H4 (cell line): ENCODE results near the gene MYO1E. TPM values are rescaled to one million over a fixed set of nuclear protein-coding genes. Genes with fewer than 3 reads are reported as not detected.
"Not testable (repeated sequence)": the region's sequence is repeated elsewhere in the genome, so short reads cannot be mapped to it uniquely, and the experiment has no call there.

Experiments
- DNase-seq: peaks from one replicate; pipeline ENCODE4 v3.0.0-alpha.2; 2015; ENCODE audit warnings: low spot score
- total RNA-seq: library from RNA; depleted of rRNA; stranded (reverse); fragments of >200 nt; shearing (Covaris generic); gene quantifications from 2 replicates; pipeline ENCODE4 v1.2.3, GENCODE V29; 2014

Gene MYO1E
- total RNA-seq, 1 experiment from 2014 or later = 9.2 TPM

DNA sequence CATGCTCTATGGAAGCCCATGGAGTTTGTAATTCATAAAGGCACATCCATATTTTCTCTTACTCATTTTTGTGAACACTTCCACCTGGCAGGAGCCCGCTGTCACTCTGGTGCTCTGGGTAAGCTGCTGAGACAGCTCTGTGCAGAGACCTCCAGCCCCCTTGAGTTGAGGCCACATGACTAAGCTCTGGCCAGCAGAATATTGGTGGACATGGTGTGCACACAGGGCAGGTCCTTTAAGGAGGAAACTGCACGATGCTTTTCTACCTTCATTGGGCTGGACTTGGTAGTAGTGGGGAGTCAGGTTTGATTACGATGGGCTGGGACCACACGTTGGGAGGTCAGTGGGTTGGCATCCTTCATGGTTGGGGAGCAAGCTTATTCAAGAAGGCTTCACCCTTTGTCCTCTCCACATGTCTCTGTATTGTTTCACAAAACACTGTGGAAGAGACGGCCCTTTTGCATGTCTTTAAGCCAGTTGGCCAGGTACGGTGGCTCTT lies 238.7 kb downstream of the MYO1E start:
- DNase-seq = no peak

- DNase-seq = no peak
Measured at GRCh38 chr15:59131969-59132562, 240.6 kb downstream of the MYO1E start.

GRCh38 chr15:59131456-59131855 lies 241.2 kb downstream of the MYO1E start:
- no peak for DNase-seq

- DNase-seq = not testable (repeated sequence)
Measured at GRCh38 chr15:59127255-59127654, 245.4 kb downstream of the MYO1E start.

DNA sequence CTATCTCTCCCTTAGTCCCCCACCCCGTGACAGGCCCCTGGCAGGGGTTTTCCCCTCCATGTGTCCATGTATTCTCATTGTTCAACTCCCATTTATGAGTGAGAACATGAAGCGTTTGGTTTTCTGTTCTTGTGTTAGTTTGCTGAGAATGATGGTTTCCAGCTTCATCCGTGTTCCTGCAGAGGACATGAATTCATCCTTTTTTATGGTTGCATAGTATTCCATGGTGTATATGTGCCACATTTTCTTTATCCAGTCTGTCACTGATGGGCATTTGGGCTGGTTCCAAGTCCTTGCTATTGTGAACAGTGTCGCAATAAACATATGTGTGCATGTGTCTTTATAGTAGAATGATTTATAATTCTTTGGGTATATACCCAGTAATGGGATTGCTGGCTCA lies 247.0 kb downstream of the MYO1E start:
- DNase-seq = not testable (repeated sequence)

- DNase-seq = no peak
Measured at GRCh38 chr15:59124261-59124660, 248.4 kb downstream of the MYO1E start.

DNA sequence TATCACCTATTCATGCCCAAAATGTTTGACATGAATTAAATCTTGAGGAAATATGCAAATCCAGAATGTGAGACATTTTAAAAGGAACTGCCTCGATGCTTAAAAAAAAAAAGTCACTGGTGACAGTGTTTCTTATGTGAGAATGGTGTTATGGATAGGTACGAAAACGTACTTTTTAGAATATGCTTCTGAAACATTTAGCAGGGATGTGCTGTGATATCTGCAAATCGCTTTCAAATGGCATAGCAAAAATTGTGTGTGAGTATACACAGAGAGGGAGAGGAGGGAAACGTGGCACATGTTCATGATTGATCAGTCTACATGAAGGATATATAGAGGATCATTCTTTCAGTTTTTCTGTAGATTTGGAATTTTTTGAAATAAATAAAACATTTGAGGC lies 251.7 kb downstream of the MYO1E start:
- no peak for DNase-seq

DNA sequence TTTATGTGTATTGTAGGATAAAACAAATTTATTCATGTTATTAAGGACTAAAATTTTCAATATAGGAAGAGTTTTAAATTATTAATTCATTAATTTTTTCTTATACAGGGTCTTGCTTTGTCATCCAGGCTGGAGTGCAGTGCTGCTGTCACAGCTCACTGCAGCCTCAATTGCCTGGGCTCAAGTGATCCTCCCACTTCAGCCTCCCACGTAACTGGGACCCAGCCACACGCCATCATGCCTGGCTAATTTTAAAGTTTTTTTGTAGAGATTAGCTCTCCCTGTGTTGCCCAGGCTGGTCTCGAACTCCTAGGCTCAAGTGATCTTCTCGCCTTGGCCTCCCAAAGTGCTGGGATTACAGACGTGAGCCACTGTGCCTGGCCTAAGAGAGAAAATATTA lies 253.0 kb downstream of the MYO1E start:
- no peak for DNase-seq

DNA sequence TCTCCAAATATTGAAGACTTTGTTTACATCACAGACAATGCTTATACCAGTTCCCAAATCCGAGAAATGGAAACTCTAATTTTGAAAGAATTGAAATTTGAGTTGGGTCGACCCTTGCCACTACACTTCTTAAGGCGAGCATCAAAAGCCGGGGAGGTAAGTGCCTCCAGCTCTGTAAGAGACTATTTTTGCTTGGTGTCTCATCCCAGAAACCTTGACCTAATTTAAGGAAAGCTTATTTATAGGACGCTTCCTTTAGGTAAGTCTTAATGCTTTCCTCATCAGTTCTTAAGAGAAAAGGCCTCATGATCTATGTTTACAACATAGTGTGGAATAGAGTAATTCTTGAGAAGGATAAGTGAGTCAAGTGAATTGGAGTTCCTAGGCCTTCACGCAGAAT lies 255.9 kb downstream of the MYO1E start:
- DNase-seq = no peak

DNA sequence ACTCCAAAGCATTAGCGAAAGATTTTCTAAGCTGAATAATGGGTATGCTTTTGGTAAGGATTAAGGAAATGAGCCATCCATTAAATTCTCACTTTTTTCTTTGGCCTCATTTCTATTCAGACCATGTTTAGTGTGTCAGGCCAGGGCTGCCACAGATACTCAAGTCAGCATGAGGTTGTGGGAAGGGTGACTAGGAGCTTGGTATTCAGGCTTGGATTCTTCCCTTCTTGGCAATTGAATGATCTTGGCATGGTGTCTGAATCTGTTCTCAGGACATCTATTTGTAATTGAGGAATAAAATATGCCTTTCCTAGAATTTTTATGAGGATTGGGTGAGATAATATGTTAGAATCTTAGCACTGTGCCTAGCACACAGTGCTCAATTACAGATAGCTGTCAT lies 256.5 kb downstream of the MYO1E start:
- no peak for DNase-seq

GRCh38 chr15:59115047-59115446 lies 257.6 kb downstream of the MYO1E start:
- DNase-seq = no peak

- no peak for DNase-seq
Measured at GRCh38 chr15:59111251-59111650, 261.4 kb downstream of the MYO1E start.

GRCh38 chr15:59105854-59106253 lies 266.8 kb downstream of the MYO1E start:
- DNase-seq = no peak

DNA sequence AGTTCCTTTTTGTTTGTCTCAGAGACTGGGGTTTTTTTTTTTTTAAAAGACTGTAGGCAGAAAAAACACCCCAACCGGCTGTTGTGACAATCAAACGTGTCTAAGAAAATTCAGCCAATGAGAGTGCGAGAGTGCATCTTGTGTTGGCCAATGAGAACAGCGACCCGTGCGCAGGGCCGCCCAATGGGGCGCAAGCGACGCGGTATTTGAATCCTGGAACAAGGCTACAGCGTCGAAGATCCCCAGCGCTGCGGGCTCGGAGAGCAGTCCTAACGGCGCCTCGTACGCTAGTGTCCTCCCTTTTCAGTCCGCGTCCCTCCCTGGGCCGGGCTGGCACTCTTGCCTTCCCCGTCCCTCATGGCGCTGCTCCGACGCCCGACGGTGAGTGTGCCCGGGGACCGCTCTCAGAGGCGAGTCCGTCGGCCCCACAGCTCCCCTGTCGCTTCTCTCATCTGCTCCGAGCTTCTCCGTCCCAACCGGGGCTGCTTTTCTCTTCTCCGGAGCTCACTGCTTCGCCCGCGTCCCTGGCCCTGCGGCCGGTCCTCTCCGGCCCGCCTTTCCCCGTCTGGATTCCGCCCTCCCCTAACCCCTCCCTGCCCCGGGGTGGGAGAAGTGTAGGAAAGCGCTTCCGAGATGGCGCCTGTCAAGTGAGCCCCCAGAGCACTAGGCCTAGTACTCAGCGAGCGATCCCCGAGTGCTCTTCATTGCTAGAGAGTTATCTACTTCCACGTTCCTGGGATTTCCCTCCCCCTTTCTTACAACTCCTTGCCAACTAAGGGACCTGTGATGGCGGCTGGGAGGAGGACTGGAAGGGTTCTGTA lies 267.5 kb downstream of the MYO1E start, which contains the start of gene CCNB2:
Gene CCNB2, plus strand, starts transcription at position 235 of the 821 bp plus-strand sequence. Its CDS starts 123 bp downstream, at position 358.
- peak; percentile 93 for DNase-seq

DNA sequence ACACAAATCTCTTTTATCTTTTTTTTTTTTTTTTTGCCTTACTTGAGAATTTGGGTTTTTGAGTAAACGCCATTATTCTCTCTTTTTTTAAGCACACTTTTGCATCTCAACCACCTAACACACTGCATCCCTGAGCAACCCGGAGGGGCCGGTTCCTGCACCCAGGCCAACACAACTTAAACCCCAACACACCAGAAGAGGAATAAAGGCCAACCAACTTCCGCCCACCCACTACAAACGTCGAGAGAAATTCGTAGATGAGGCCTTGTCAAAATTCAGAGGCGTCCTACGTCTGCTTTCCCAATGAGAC lies 268.1 kb downstream of the MYO1E start:
- no peak for DNase-seq

GRCh38 chr15:59099162-59099685 lies 273.4 kb downstream of the MYO1E start:
- DNase-seq = no peak

DNA sequence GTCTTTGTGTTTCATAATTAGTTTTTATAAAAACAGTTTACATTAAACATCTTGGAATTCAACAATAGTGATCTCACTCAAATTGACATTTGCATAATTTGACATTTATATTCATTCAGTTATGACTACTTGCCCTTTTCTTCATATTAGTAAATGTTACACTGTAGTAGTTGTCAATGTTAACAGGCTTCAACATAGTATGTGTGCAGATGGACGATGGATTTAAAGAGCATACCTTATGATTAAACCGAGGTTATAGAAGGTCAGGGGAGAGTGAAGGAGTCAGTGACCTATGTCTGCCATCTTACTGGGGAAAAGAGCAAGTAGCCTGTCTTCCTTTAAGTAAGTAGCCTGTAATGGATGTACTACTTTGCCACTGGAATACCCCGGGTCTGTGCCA lies 276.2 kb downstream of the MYO1E start:
- no peak for DNase-seq

GRCh38 chr15:59094077-59094476 lies 278.6 kb downstream of the MYO1E start:
- DNase-seq = no peak

DNA sequence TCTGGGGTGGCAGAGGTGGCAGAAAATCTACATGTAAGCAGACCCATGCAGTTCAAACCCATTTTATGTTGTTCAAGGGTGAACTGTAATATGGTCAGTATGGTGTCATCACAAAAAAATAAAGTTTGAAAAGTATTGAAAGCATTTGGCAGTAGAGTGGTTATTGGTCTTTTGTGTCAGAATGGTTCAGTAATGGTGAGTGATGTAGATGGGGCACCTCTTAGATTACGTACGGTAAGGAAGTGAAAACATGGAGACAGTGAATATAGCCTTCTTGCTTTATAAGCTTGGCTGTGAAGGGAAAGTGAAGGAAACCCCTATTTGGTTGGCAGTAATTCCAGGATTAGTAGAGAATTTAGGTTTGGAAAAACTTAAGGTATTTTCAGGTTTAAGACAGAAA lies 284.9 kb downstream of the MYO1E start:
- DNase-seq = no peak
